HS-5 (cell line): ENCODE results near the gene HOXA9.

ENCODE experiments used
- DNase-seq: peaks from one replicate; pipeline ENCODE4 v3.0.0-alpha.2; 2012; ENCODE audit warnings: low read depth

The HOXA9 gene

GRCh38 chr7:27187475-27188385 is 22.4 kb upstream of the HOXA9 start:
- DNase-seq: no peak

GRCh38 chr7:27186668-27187474 is 21.5 kb upstream of the HOXA9 start:
- no peak for DNase-seq

- DNase-seq: no peak
Observed at GRCh38 chr7:27185854-27186667, 20.7 kb upstream of the HOXA9 start.

GRCh38 chr7:27185013-27185853 is 19.9 kb upstream of the HOXA9 start, which contains the start of gene HOXA11:
HOXA11 (minus strand) TSS chr7:27185232; CDS start chr7:27185144, 88 bp downstream.
- DNase-seq: no peak

GRCh38 chr7:27184337-27185012 is 19.1 kb upstream of the HOXA9 start:
- DNase-seq: no peak

- no peak for DNase-seq
Observed at GRCh38 chr7:27183682-27184336, 18.5 kb upstream of the HOXA9 start.

- DNase-seq: no peak
Observed at GRCh38 chr7:27182861-27183681, 17.7 kb upstream of the HOXA9 start.

- DNase-seq: no peak
Observed at GRCh38 chr7:27182285-27182841, 17.0 kb upstream of the HOXA9 start.

- no peak for DNase-seq
Observed at GRCh38 chr7:27181795-27182275, 16.5 kb upstream of the HOXA9 start.

- DNase-seq: no peak
Observed at GRCh38 chr7:27180431-27181420, 15.4 kb upstream of the HOXA9 start.

GRCh38 chr7:27179503-27180430 is 14.4 kb upstream of the HOXA9 start:
- no peak for DNase-seq

GRCh38 chr7:27179030-27179429 is 13.7 kb upstream of the HOXA9 start:
- DNase-seq: no peak

GRCh38 chr7:27178366-27178765 is 13.0 kb upstream of the HOXA9 start:
- no peak for DNase-seq

GRCh38 chr7:27177795-27178320 is 12.5 kb upstream of the HOXA9 start:
- DNase-seq: no peak

GRCh38 chr7:27176962-27177794 is 11.8 kb upstream of the HOXA9 start:
- no peak for DNase-seq
